CD4-positive, alpha-beta memory T cell (primary cell): ENCODE measurements around the gene ZSCAN32. TPM values are rescaled to one million over a fixed set of nuclear protein-coding genes. Genes with fewer than 3 reads are reported as not detected.

Experiments used
- CTCF ChIA-PET: fragments of 350-600 bp; sonication (Branson Sonifier 250); formaldehyde crosslinking; loops from one replicate; lab custom pipeline; 2021; ENCODE audit warnings: inconsistent platforms; ENCODE audit not compliant: partially characterized antibody; lab: Charles Lee
- POLR2A ChIA-PET: fragments of 350-600 bp; sonication (Branson Sonifier 250); formaldehyde crosslinking; loops from one replicate; lab custom pipeline; 2021; ENCODE audit not compliant: partially characterized antibody; lab: Charles Lee
- DNase-seq, 5 donors: peaks; one replicate each; pipeline versions ENCODE4 v3.0.0 to v3.0.0-alpha.2; 2020 to 2022; ENCODE audit warnings: mixed read lengths in 1 of 5
- H3K27ac ChIP-seq: one replicate; pipeline ENCODE4 v1.7.0; 2013; ENCODE audit warnings: low read depth, low read length
- H3K27me3 ChIP-seq: 2 replicates; pipeline ENCODE4 v1.7.0; 2013; ENCODE audit warnings: mild to moderate bottlenecking, low read length, moderate library complexity; ENCODE audit not compliant: insufficient read depth
- H3K36me3 ChIP-seq: 2 replicates; pipeline ENCODE4 v1.7.0; 2013; ENCODE audit warnings: mild to moderate bottlenecking, low read length, moderate library complexity; ENCODE audit not compliant: insufficient read depth
- H3K4me1 ChIP-seq: 2 replicates; pipeline ENCODE4 v1.7.0; 2013; ENCODE audit warnings: mild to moderate bottlenecking, low read length, moderate library complexity; ENCODE audit not compliant: insufficient read depth
- H3K4me3 ChIP-seq, 2 donors: one replicate each; pipeline ENCODE4 v1.7.0; 2013; ENCODE audit warnings: low read length in 2 of 2, mild to moderate bottlenecking in 1 of 2
- H3K9me3 ChIP-seq, 2 donors: one replicate each; pipeline ENCODE4 v1.7.0; 2013; ENCODE audit warnings: low read length in 2 of 2, control low read depth in 1 of 2; ENCODE audit not compliant: control insufficient read depth in 1 of 2
- H3K27ac Mint-ChIP-seq, 7 donors: one replicate each; pipeline ENCODE4 v1.8.0; 2020 to 2021; ENCODE audit warnings: mixed read lengths in 7 of 7, mild to moderate bottlenecking in 6 of 7, inconsistent platforms in 3 of 7, moderate library complexity in 3 of 7
- H3K27me3 Mint-ChIP-seq, 2 donors: one replicate each; pipeline ENCODE4 v1.8.0; 2020 to 2021; ENCODE audit warnings: mixed read lengths in 2 of 2
- H3K36me3 Mint-ChIP-seq, 2 donors: one replicate each; pipeline ENCODE4 v1.8.0; 2020 to 2021; ENCODE audit warnings: mixed read lengths in 2 of 2, inconsistent platforms in 1 of 2, mild to moderate bottlenecking in 1 of 2
- H3K4me1 Mint-ChIP-seq, 4 donors: one replicate each; pipeline ENCODE4 v1.8.0; 2020 to 2021; ENCODE audit warnings: mixed read lengths in 4 of 4, mild to moderate bottlenecking in 1 of 4
- H3K4me3 Mint-ChIP-seq, 8 donors: one replicate each; pipeline ENCODE4 v1.8.0; 2020 to 2021; ENCODE audit warnings: mixed read lengths in 8 of 8, mild to moderate bottlenecking in 7 of 8, moderate library complexity in 6 of 8, inconsistent platforms in 3 of 8
- H3K9me3 Mint-ChIP-seq, 8 donors: one replicate each; pipeline ENCODE4 v1.8.0; 2020 to 2021; ENCODE audit warnings: mixed read lengths in 8 of 8, mild to moderate bottlenecking in 5 of 8, inconsistent platforms in 3 of 8, moderate library complexity in 1 of 8
- intact Hi-C: fragments of 100-400 bp; cut with micrococcal nuclease; formaldehyde crosslinking; loops from one replicate; pipeline ENCODE4 v1.15.1; 2023
- polyA plus RNA-seq, 2 donors: library from polyadenylated mRNA; unstranded; fragments of 300-500 nt; fragmentation: Illumina TruSeq; gene quantifications; one replicate each; pipeline ENCODE4 v1.2.3, GENCODE V29; 2021
- total RNA-seq, 2 experiments: library from RNA; stranded (reverse); gene quantifications; one replicate each; pipeline ENCODE4 v1.2.3, GENCODE V29; 2021

ZSCAN32 gene
- total and polyA plus RNA-seq, 4 experiments from 2014 or later, result 9.8 to 28.8 (median 19.4) TPM

DNA sequence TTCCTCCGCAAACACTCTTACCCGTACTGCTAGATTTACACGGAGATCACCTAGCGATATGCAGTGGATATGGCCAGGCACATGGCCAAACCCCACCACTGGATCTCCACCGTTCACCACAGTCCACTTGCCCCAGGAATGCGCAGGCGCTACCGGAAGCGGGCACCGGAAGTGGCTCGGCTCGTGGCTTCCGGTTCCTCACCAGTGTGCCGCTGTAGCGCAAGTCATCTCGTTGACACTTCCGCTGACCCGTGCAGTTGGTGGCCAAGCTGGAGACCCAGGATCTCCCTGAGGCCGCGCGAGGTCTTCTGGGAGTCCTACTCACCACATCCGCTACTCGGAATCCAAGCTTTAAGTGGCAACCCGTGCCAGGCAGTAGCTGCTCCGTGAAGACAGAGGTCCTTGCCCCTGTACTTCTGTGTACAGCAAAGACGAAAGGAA lies 31.0 kb upstream of the ZSCAN32 start:
- POLR2A ChIA-PET, result interaction anchor here (1.1 to 1.6 kb wide), 5 partner anchors 25 to 165 kb away, joined by 3 to 5 read pairs (median 3); partner anchors contain the start of genes ZNF174 and ZSCAN32
- intact Hi-C loops, result no loop called here
- H3K9me3 Mint-ChIP-seq, result peaks cover 0 to 13% (median 4%) of the 10 kb centered on the region in 8 donors

DNA sequence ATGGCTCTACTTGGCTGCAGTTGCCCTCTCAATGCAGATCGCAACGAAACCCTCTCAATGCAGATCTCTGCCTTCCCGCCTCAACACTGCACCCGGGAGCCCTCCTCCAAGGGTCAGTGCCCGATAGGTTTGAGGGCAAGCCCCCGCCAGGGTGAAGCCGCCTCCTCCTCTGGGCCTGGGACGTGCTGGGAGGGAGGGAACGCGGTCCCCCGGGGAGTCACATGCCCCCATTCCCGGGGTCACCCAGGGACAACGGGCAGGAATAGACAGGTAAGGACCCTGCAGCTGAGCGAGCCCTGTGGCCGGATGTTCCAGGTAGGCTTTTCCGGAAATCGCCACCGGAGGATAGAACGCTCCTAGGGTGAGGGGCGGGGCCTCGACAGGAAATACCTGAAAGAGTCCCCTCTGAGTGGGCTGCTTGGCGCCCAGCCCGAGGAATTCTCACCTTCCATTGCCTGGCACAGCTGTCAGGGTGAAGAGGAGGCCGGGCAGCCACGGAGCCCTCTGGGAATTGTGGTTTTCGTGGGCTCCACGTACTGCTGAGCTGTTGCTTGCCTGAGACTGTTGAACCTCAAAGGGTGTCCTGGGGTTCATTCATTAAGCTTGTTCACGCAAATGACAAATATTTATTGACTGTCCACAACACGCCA lies 13.1 kb upstream of the ZSCAN32 start:
- Mint-ChIP-seq H3K9me3 (peaks cover 3 to 87% (median 66%) of the 10 kb centered on the region in 8 donors), H3K36me3 (peaks cover 25 to 29% of the 10 kb centered on the region in 2 donors), H3K27me3 (peaks cover 0 to 1% of the 10 kb centered on the region in 2 donors), H3K27ac (no peak overlapping the region), H3K4me3 (no peak overlapping the region), H3K4me1 (no peaks in the 10 kb centered on the region)
- no peak for DNase-seq
- peaks cover 8 to 33% of the 10 kb centered on the region in 2 donors for H3K9me3 ChIP-seq
- intact Hi-C loops, result no loop called here
- ChIA-PET CTCF (no interaction called here), POLR2A (interaction anchor here (0.9 to 1.2 kb wide), 2 partner anchors 11 to 13 kb away, joined by 3 read pairs; partner anchors contain the start of gene ZSCAN32)
- no peaks in the 10 kb centered on the region for H3K4me1 ChIP-seq
- no peak overlapping the region for H3K27ac ChIP-seq
- H3K27me3 ChIP-seq, result no peaks in the 10 kb centered on the region
- no peak overlapping the region for H3K4me3 ChIP-seq
- peaks cover 2% of the 10 kb centered on the region for H3K36me3 ChIP-seq

More for the DNA sequence above, 31.0 kb upstream of the ZSCAN32 start:
- Mint-ChIP-seq H3K4me3 (peak overlapping the region; percentile 4 to 75 (median 50)), H3K27ac (peak overlapping the region in 5 of 7 donors; percentile 69 to 92 (median 80)), H3K27me3 (peaks cover 0 to 2% of the 10 kb centered on the region in 2 donors), H3K4me1 (peaks cover 6 to 23% (median 12%) of the 10 kb centered on the region in 4 donors), H3K36me3 (peaks cover 26 to 34% of the 10 kb centered on the region in 2 donors)
- CTCF ChIA-PET, result no interaction called here
- no peak overlapping the region for H3K27ac ChIP-seq
- H3K27me3 ChIP-seq, result no peaks in the 10 kb centered on the region
- peaks cover 11% of the 10 kb centered on the region for H3K4me1 ChIP-seq
- H3K4me3 ChIP-seq, result no peak overlapping the region
- peak; percentile 46 to 62 (median 48) for DNase-seq
- H3K36me3 ChIP-seq, result peaks cover 4% of the 10 kb centered on the region
- H3K9me3 ChIP-seq, result no peaks in the 10 kb centered on the region

DNA sequence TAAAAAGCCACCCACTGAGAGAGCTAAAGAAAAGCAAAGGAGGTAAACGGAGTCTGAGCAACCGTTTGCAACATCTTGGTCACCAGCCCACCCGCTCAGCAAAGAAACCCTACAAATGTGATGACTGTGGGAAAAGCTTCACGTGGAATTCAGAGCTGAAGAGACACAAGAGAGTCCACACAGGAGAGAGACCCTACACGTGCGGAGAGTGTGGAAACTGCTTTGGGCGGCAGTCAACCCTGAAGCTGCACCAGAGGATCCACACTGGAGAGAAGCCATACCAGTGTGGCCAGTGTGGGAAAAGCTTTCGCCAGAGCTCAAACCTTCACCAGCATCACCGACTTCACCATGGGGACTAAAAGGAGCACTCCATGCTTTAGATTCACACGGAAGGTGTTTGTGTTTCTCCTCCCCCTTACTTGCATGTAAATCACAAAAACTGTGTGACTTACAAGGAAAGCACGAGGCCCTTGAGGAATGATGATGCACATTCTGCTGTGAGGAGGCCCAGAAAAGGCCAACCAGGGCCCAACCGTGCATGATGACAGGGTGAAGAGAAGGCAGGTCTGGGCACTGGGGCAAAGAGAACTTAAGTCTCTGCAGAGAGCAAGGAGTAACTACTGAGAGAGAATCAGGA lies 7.9 kb upstream of the ZSCAN32 start:
- no peak for DNase-seq
- intact Hi-C loops, result no loop called here
- H3K27ac ChIP-seq, result no peak overlapping the region
- peaks cover 2 to 11% (median 9%) of the 10 kb centered on the region in 4 donors for H3K4me1 Mint-ChIP-seq
- H3K9me3 ChIP-seq, result peaks cover 22 to 58% of the 10 kb centered on the region in 2 donors
- H3K9me3 Mint-ChIP-seq, result peaks cover 4 to 88% (median 75%) of the 10 kb centered on the region in 8 donors
- H3K36me3 Mint-ChIP-seq, result peaks cover 68% of the 10 kb centered on the region in 2 donors
- peaks cover 4% of the 10 kb centered on the region for H3K4me1 ChIP-seq
- POLR2A ChIA-PET, result interaction anchor here (1.1 kb wide), 1 partner anchor 104 kb away, joined by 3 read pairs; no protein-coding TSS in a partner anchor
- no peaks in the 10 kb centered on the region for H3K27me3 ChIP-seq
- CTCF ChIA-PET, result no interaction called here
- peaks cover 43% of the 10 kb centered on the region for H3K36me3 ChIP-seq
- no peak overlapping the region for H3K27ac Mint-ChIP-seq
- no peak overlapping the region for H3K4me3 Mint-ChIP-seq
- H3K27me3 Mint-ChIP-seq, result no peaks in the 10 kb centered on the region
- H3K4me3 ChIP-seq, result peak overlapping the region in 1 of 2 donors; percentile 12

DNA sequence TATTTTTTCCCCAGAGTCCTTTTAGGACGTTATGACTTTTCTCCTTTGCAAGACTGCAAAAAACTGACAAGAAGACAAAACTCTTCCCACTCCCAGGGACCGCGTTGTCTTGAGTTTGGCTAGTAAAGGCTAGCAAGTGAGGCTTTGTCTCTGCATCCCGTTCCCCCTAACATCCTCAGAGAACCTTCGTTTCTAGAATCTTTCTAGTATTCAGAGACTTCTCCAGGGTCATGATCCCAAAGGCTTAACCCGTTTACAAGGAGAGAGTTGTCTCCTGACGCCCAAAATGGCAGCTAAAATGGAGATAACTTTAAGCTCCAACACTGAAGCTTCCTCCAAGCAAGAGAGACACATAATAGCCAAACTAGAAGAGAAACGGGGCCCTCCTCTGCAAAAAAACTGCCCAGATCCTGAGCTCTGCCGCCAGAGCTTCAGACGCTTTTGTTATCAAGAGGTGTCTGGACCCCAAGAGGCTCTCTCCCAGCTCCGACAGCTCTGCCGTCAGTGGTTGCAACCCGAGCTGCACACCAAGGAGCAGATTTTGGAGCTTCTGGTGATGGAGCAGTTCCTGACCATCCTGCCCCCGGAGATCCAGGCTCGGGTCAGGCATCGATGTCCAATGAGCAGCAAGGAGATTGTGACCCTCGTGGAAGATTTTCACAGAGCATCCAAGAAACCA lies 1.1 kb upstream of the ZSCAN32 start:
- no peak for DNase-seq
- Mint-ChIP-seq H3K27me3 (no peaks in the 10 kb centered on the region), H3K36me3 (peaks cover 53 to 64% of the 10 kb centered on the region in 2 donors), H3K9me3 (peaks cover 4 to 37% (median 24%) of the 10 kb centered on the region in 8 donors), H3K27ac (peak overlapping the region; percentile 81 to 92 (median 89)), H3K4me3 (peak overlapping the region; percentile 89 to 98 (median 94)), H3K4me1 (peaks cover 30 to 60% (median 47%) of the 10 kb centered on the region in 4 donors)
- H3K27me3 ChIP-seq, result no peaks in the 10 kb centered on the region
- ChIA-PET POLR2A (interaction anchor here (0.8 to 4.5 kb wide), 25 partner anchors 10 to 852 kb away, joined by 3 to 66 read pairs (median 5); partner anchors contain the start of genes CLUAP1, NAA60, SLX4 and TIGD7), CTCF (interaction anchor here (1.0 to 2.5 kb wide), 5 partner anchors 42 to 167 kb away, joined by 3 to 9 read pairs (median 3); partner anchors contain the start of genes NAA60, TIGD7, ZNF200 and ZNF597)
- H3K4me3 ChIP-seq, result peak overlapping the region; percentile 66 to 72
- H3K9me3 ChIP-seq, result peaks cover 7 to 10% of the 10 kb centered on the region in 2 donors
- peak overlapping the region; percentile 69 for H3K27ac ChIP-seq
- H3K4me1 ChIP-seq, result peaks cover 34% of the 10 kb centered on the region
- intact Hi-C loops, result loop anchor here (1.0 to 2.0 kb wide), 8 partner anchors 41 to 209 kb away; partner anchors contain the start of genes CLUAP1, NAA60, SLX4 and TIGD7
- peaks cover 34% of the 10 kb centered on the region for H3K36me3 ChIP-seq

DNA sequence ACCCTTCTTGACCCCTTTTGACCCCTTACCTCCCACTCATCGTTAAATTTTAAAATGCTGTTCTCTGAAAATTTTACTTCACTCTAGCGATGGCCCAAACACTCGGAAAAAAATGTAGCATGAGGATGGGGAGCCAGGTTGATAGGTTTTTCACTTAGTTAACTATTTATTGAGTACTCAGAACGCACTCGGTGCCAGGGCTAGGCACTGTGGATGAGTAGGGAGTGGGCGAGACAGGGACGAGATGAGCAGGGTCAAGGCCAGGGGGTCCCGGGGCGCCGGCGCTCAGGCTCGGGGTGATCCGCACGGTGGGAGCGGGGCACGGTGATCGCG lies 392 bp downstream of the ZSCAN32 start:
- intact Hi-C loops, result loop anchor here (2.0 kb wide), 4 partner anchors 42 to 210 kb away; partner anchors contain the start of genes CLUAP1, NAA60, SLX4 and TIGD7
- H3K36me3 ChIP-seq, result peaks cover 34% of the 10 kb centered on the region
- Mint-ChIP-seq H3K27ac (peak overlapping the region; percentile 80 to 93 (median 89)), H3K4me1 (peaks cover 38 to 72% (median 53%) of the 10 kb centered on the region in 4 donors), H3K36me3 (peaks cover 53 to 64% of the 10 kb centered on the region in 2 donors), H3K9me3 (peaks cover 3 to 37% (median 18%) of the 10 kb centered on the region in 8 donors), H3K27me3 (no peaks in the 10 kb centered on the region), H3K4me3 (peak overlapping the region; percentile 90 to 98 (median 94))
- peaks cover 34% of the 10 kb centered on the region for H3K4me1 ChIP-seq
- peak overlapping the region; percentile 72 to 79 for H3K4me3 ChIP-seq
- DNase-seq, result no peak
- ChIA-PET CTCF (interaction anchor here (1.1 to 1.4 kb wide), 4 partner anchors 43 to 165 kb away, joined by 3 to 5 read pairs (median 3); partner anchors contain the start of genes NAA60, ZNF200 and ZNF597), POLR2A (interaction anchor here (0.7 to 4.5 kb wide), 35 partner anchors 8 to 853 kb away, joined by 3 to 66 read pairs (median 4); partner anchors contain the start of genes CLUAP1, FLYWCH2, NAA60 and NLRC3)
- no peaks in the 10 kb centered on the region for H3K27me3 ChIP-seq
- H3K27ac ChIP-seq, result peak overlapping the region; percentile 69
- H3K9me3 ChIP-seq, result peaks cover 4 to 7% of the 10 kb centered on the region in 2 donors

DNA sequence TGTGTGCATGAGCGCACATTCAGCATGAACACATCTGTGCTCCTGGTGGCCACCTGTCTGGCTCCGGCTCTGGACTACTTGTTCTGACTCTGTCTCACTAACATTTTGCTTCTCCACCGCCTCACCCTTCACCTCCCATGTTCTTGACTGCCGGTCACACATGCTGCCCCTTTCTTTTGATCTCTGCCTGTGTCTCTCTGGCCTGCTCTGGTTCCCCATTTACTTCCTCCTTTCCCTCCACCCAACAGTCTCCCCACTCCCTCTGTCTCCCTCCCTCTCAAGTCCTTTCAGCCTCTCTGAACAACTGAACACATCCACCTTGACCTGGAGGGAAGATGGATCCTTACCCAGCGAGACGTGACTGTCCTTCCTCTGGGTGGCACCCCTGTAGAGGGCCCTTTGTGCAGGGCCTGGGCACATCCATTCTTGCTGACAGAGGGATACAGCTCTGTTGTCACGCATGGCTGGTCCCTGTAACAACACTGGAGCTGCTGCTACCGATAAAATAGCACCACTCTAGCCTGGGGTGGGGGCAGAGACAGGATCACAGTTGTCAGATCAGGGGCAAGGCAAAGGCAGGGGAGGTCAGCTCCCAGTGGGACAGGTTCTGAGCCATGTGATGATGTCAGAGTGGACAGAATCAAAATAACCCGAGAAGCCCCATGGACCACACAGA lies 11.0 kb downstream of the ZSCAN32 start:
- H3K4me3 Mint-ChIP-seq, result no peak overlapping the region
- Histone ChIP-seq H3K4me1 (no peaks in the 10 kb centered on the region), H3K36me3 (peaks cover 43% of the 10 kb centered on the region), H3K9me3 (peaks cover 0 to 19% of the 10 kb centered on the region in 2 donors), H3K4me3 (no peak overlapping the region), H3K27me3 (no peaks in the 10 kb centered on the region), H3K27ac (no peak overlapping the region)
- peaks cover 76 to 81% of the 10 kb centered on the region in 2 donors for H3K36me3 Mint-ChIP-seq
- peaks cover 9 to 12% (median 11%) of the 10 kb centered on the region in 4 donors for H3K4me1 Mint-ChIP-seq
- peaks cover 10 to 84% (median 66%) of the 10 kb centered on the region in 8 donors for H3K9me3 Mint-ChIP-seq
- intact Hi-C loops, result no loop called here
- ChIA-PET CTCF (no interaction called here), POLR2A (no interaction called here)
- H3K27me3 Mint-ChIP-seq, result no peaks in the 10 kb centered on the region
- no peak for DNase-seq
- H3K27ac Mint-ChIP-seq, result peak overlapping the region in 1 of 7 donors; percentile 30
